Stimulated activated CD4-positive, alpha-beta T cell treated with anti-CD3 and anti-CD28 coated beads, TNF-alpha, amount 100 ng/mL, for 1 hour (primary cell): Measurements from ENCODE around the gene THADA.

Source experiments
- DNase-seq, 3 donors: peaks; one replicate each; pipeline ENCODE4 v3.0.0-alpha.2; 2020; ENCODE audit warnings: low read depth in 3 of 3, low spot score in 1 of 3

The THADA gene

GRCh38 chr2:43214253-43214652, 381.6 kb downstream of the THADA start:
- no peak for DNase-seq

- DNase-seq = no peak
These were observed 382.9 kb downstream of the THADA start for GRCh38 chr2:43212931-43213330.

- no peak for DNase-seq
These were observed 383.5 kb downstream of the THADA start for GRCh38 chr2:43212216-43212835.

- no peak for DNase-seq
These were observed 385.2 kb downstream of the THADA start for GRCh38 chr2:43210467-43211303.

- DNase-seq = no peak
These were observed 385.7 kb downstream of the THADA start for GRCh38 chr2:43210125-43210466.

GRCh38 chr2:43209204-43209717, 386.6 kb downstream of the THADA start:
- DNase-seq = no peak

- DNase-seq = no peak
These were observed 388.1 kb downstream of the THADA start for GRCh38 chr2:43207553-43208300.

GRCh38 chr2:43206602-43207001, 389.2 kb downstream of the THADA start:
- DNase-seq = no peak

- DNase-seq = no peak
These were observed 392.5 kb downstream of the THADA start for GRCh38 chr2:43203373-43203772.

GRCh38 chr2:43202289-43202688, 393.5 kb downstream of the THADA start:
- DNase-seq = no peak

- no peak for DNase-seq
These were observed 394.3 kb downstream of the THADA start for GRCh38 chr2:43201497-43201896.

GRCh38 chr2:43201016-43201415, 394.8 kb downstream of the THADA start:
- no peak for DNase-seq

GRCh38 chr2:43199492-43200488, 396.0 kb downstream of the THADA start:
- DNase-seq = no peak

- DNase-seq = no peak
These were observed 397.6 kb downstream of the THADA start for GRCh38 chr2:43198263-43198662.

GRCh38 chr2:43197588-43197896, 398.3 kb downstream of the THADA start:
- no peak for DNase-seq

- no peak for DNase-seq
These were observed 398.9 kb downstream of the THADA start for GRCh38 chr2:43196768-43197587.

GRCh38 chr2:43194121-43194869, 401.5 kb downstream of the THADA start:
- DNase-seq = no peak

- no peak for DNase-seq
These were observed 402.2 kb downstream of the THADA start for GRCh38 chr2:43193652-43194120.
